Activated T-helper 1 cell treated with Interleukin-2 at 50 U/mL for 16 hours (primary cell): ENCODE data around the gene CYP24A1.

Experiments used
- DNase-seq: peaks from one replicate; pipeline ENCODE4 v3.0.0-alpha.2; 2020; ENCODE audit warnings: low read depth

CYP24A1 gene

GRCh38 chr20:54174457-54175175, 830 bp upstream of the CYP24A1 start:
- no peak for DNase-seq

GRCh38 chr20:54172856-54173652, 732 bp downstream of the CYP24A1 start:
- DNase-seq: no peak

- no peak for DNase-seq
Measured at GRCh38 chr20:54172532-54172855, 1.3 kb downstream of the CYP24A1 start.

- DNase-seq: no peak
Measured at GRCh38 chr20:54170963-54171362, 2.8 kb downstream of the CYP24A1 start.

- DNase-seq: no peak
Measured at GRCh38 chr20:54170026-54170471, 3.7 kb downstream of the CYP24A1 start.

- DNase-seq: no peak
Measured at GRCh38 chr20:54168961-54169862, 4.6 kb downstream of the CYP24A1 start.

- DNase-seq: no peak
Measured at GRCh38 chr20:54167909-54168872, 5.6 kb downstream of the CYP24A1 start.

GRCh38 chr20:54166987-54167662, 6.7 kb downstream of the CYP24A1 start:
- no peak for DNase-seq

- no peak for DNase-seq
Measured at GRCh38 chr20:54165803-54166202, 8.0 kb downstream of the CYP24A1 start.

GRCh38 chr20:54165014-54165413, 8.8 kb downstream of the CYP24A1 start:
- no peak for DNase-seq

- no peak for DNase-seq
Measured at GRCh38 chr20:54163402-54163801, 10.4 kb downstream of the CYP24A1 start.

GRCh38 chr20:54162378-54163009, 11.3 kb downstream of the CYP24A1 start:
- no peak for DNase-seq

- no peak for DNase-seq
Measured at GRCh38 chr20:54161821-54162149, 12.0 kb downstream of the CYP24A1 start.

- no peak for DNase-seq
Measured at GRCh38 chr20:54161008-54161820, 12.6 kb downstream of the CYP24A1 start.

GRCh38 chr20:54160065-54161007, 13.4 kb downstream of the CYP24A1 start:
- DNase-seq: no peak

GRCh38 chr20:54158856-54159418, 14.8 kb downstream of the CYP24A1 start:
- DNase-seq: no peak

- no peak for DNase-seq
Measured at GRCh38 chr20:54158226-54158625, 15.6 kb downstream of the CYP24A1 start.
